NOMO-1 (cell line): ENCODE data around the gene TNPO2.

Source experiments
- DNase-seq, 2 experiments: peaks; one replicate each; lab custom pipeline; 2025; ENCODE audit not compliant: unreplicated experiment in 2 of 2; lab: John Stamatoyannopoulos, UW

TNPO2 gene

GRCh38 chr19:12723641-12724426 lies at the start of gene TNPO2:
Gene TNPO2 (minus strand): TSS chr19:12723932. CDS start chr19:12720977, 2,955 bp downstream.
- peak; percentile 62 to 76 for DNase-seq

- no peak for DNase-seq
These were observed 48.6 kb upstream of the TNPO2 start for GRCh38 chr19:12772323-12772722.

- DNase-seq = no peak
These were observed 47.2 kb upstream of the TNPO2 start for GRCh38 chr19:12770922-12771321.

- no peak for DNase-seq
These were observed 46.0 kb upstream of the TNPO2 start for GRCh38 chr19:12769689-12770088.

GRCh38 chr19:12767666-12768065 lies 43.9 kb upstream of the TNPO2 start:
- no peak for DNase-seq

- DNase-seq = no peak
These were observed 43.4 kb upstream of the TNPO2 start for GRCh38 chr19:12767150-12767549.

- DNase-seq = peak in 1 of 2 experiments; percentile 38
These were observed 42.4 kb upstream of the TNPO2 start for GRCh38 chr19:12766051-12766521.

GRCh38 chr19:12764698-12765097 lies 41.0 kb upstream of the TNPO2 start:
- no peak for DNase-seq

GRCh38 chr19:12763100-12763499 lies 39.4 kb upstream of the TNPO2 start:
- DNase-seq = no peak

GRCh38 chr19:12759686-12760085 lies 36.0 kb upstream of the TNPO2 start:
- DNase-seq = no peak

GRCh38 chr19:12757544-12758274 lies 34.0 kb upstream of the TNPO2 start:
- peak; percentile 41 to 65 for DNase-seq

GRCh38 chr19:12756150-12756883 lies 32.6 kb upstream of the TNPO2 start:
- DNase-seq = no peak

- no peak for DNase-seq
These were observed 30.9 kb upstream of the TNPO2 start for GRCh38 chr19:12754465-12755196.

GRCh38 chr19:12752056-12752781 lies 28.5 kb upstream of the TNPO2 start:
- no peak for DNase-seq

- no peak for DNase-seq
These were observed 27.9 kb upstream of the TNPO2 start, which contains the start of gene BEST2 for GRCh38 chr19:12751635-12752034. Gene BEST2 (plus strand): TSS chr19:12751791. CDS start chr19:12752593, 802 bp downstream.

GRCh38 chr19:12750851-12751250 lies 27.1 kb upstream of the TNPO2 start:
- no peak for DNase-seq

- DNase-seq = no peak
These were observed 26.3 kb upstream of the TNPO2 start for GRCh38 chr19:12749938-12750521.

GRCh38 chr19:12748489-12748888 lies 24.8 kb upstream of the TNPO2 start:
- no peak for DNase-seq

GRCh38 chr19:12745166-12745897 lies 21.6 kb upstream of the TNPO2 start:
- DNase-seq = no peak
